Activated T-helper 1 cell treated with anti-CD3 and anti-CD28 coated beads, Interleukin-2, amount 50 U/mL, for 16 hours (primary cell): ENCODE results near the gene CASZ1.

Experiments used
- DNase-seq, 2 donors: peaks; one replicate each; pipeline ENCODE4 v3.0.0-alpha.2; 2020; ENCODE audit warnings: low read depth in 1 of 2, low spot score in 1 of 2

The CASZ1 gene

DNA sequence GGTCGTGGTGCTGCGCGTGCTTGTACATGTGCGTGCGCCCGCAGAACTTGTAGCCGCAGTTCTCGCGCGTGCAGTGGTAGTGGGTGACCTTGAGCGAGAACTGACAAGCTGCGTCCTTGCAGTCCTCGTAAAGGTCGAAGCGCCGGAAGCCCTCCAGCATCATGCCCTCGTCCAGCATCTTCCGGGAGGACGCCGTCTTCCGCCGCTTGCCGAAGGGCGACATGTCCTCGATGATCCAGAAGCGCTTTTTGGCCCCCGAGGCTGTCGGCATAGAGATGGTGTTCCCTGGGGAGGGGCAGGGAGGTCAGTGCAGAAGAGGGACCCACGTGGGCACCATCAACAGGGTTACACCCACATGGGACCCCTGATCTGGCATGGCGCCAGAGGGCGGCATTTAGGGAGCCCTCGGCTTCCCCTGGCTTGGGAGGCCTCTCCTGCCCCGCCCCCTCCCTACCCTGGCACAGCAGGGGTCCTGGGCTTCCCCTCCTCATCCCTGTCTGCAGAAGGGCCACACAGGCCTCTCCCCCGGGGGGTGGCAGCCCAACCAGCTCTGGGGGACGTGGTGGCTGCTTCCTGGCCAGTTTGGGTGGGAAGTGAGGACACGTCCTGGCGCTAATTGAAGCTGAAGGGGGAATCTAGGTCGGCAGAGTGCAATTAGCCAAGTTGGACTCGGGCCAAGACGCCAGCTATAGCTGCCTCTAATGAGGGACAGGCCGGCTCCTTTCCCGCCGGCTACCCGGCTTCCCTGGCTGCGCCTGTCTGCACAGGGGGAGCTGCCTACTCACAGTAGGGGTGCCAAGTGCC lies 156.5 kb downstream of the CASZ1 start:
- no peak for DNase-seq

DNA sequence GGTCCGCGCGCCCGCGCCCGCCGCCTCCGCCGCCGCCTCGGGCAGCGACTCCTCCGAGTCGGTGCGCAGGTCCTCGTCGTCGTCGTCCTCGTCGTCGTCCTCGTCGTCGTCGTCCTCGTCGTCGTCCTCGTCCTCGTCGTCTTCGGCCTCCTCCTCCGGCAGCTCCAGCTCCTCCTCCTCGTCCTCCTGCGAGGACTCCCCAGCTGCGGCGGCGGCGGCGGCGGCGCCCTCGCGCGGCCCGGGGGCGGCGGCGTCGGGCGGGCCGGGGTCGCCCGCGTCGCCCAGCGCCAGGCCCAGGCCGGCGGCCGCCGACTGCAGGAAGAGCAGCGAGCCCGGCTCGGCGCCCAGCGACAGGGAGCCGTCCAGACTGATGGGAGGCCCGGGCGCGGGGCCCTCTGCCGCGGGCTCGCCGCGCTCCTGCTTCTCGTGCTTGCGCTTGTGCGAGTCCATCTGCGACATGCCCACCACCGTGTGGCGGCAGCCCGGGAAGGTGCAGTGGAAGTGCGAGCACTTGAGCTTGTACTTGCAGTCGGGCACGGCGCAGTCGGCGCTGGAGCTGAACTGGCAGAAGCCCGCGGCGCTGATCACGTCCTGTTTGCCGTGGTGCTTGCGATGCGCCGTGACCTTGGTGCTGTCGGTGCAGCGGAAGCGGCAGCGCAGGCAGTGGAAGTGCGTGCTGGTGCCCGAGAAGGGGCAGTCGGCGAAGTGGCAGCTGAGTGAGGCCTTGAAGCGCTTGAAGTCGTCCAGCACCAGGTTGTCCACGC lies 157.3 kb downstream of the CASZ1 start:
- DNase-seq, result no peak

DNA sequence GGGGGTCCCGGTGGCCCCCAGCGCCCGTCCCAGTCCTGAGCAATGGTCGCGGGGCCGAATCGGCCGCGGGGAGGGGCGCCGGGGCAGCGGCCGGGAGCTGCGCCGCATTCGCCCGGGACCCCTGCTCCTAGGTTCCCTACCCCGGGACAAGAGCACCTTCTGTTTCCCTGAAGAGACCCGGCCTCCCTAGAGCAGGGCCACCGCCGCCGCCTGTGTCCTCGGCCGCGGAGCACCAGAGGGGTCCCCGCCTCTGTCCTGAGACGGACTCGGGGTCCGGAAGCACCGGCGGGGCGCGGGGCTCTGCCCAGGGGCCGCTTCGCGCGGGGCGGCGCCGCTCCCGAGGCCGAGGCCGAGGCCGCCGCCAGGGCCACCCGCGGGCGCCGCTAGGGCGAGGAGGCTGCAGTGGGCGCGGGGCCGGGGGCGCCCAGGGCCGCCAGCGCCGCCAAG lies 157.9 kb downstream of the CASZ1 start:
- DNase-seq, result no peak

DNA sequence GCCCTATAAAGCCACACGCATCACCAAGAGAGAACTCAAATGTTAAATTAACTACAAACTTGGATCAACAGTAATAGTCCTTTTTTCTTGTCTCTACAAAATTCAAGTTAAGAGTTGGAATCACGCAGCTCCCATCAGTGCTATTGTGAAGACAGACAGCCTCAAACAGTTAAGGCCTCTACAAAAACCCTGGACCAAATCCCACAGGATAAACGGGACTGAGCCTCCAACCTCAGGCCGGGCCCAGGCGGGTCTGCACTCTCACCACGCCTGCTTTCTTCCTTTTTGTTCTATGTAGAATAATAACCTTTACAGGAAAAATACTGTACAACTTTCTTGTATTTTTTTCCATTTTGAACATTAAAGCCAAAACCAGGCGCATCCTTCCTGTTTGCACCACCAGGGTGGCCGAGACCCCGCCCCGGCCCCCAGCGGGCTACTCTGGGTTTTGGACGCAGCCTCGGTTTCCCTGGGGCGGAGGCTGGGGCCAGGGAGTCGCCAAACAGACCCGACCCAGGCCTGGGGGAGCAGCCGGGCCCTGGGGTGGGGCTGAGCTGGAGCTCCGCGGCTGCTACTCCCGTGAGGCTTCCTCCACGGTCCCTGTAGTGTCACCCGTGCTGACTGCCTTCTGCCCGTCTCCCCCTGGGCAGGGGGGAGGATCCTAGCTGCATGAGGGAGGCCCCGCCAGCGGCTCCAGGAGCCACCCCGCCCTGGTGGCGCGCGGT lies 158.4 kb downstream of the CASZ1 start:
- DNase-seq, result no peak

DNA sequence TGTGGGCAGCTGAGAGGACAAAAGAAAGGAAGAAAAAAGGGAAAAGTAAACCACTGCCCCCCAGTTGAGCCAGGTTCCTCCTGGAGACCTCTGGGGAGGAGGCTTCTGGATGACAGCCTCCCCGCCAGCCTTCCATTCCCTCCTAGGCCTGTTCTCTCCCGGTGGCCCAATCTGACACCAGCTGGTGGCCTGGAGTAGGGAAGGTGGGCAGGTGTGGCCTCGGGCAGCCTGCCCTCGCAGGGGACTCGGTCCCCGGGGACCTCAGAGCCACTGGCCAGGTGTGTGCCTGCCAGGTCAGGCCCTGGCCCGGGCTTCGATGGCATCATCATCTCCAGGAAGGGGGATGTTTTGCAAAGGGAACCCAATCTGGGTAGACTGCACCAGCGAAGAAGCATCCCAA lies 159.0 kb downstream of the CASZ1 start:
- DNase-seq, result no peak

DNA sequence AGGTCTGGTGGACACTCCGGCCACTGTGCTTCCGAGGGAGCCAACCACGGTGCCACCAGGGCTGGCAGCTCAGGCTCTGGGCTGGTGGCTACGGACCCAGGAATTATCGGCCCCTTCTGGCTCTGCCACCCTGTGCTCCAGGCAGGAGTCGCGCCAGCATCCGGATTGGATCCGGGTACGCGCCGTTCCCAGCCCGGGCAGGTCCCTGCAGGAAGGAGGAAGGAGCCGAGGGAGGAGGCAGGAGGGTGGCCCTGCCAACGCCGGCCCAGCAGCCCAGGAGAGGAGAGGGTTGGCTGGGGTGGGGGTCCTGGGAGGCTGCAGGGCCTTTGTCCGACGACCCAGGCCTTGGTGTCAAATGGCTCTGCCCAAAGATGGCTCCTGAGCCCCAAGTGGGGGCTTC lies 160.5 kb downstream of the CASZ1 start:
- no peak for DNase-seq

DNA sequence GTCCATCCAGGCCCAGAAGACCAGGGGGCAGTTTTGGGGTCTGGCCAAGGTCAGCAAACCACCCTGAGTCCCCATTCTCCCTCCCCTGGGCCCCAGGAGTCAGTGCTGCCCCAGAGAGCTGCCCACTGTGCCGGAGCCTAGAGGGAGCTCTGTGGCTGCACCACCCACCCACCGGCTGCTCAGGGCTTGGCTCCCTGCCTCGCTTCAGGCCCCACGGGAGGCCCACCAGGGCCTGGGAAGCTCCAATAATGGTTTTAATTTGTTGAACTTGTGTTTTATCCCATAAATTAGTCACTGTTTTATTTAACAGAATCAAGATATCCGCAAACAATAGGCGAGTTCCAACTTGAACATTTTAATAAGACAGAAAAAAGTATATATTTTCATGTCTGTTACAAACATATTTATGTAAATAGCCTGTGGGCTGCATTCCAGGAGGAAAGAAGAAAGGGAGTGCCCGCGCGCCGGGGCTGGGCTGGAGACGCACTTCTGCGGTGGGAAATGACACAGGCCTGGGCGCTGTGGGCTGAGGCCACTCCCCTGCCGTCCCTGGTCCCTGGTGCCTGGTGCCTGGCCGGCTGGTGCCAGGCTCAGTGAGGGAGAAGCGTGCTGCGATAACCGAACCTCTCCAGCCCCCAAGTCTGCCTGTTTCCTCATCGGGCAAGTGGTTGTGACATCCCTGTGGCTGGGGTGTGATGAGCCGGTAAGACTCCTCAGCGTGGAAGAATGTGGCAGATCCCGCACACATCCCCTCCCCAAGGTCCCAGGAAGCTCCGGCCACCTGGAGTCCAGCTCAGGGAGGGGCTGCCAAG lies 161.2 kb downstream of the CASZ1 start:
- no peak for DNase-seq

DNA sequence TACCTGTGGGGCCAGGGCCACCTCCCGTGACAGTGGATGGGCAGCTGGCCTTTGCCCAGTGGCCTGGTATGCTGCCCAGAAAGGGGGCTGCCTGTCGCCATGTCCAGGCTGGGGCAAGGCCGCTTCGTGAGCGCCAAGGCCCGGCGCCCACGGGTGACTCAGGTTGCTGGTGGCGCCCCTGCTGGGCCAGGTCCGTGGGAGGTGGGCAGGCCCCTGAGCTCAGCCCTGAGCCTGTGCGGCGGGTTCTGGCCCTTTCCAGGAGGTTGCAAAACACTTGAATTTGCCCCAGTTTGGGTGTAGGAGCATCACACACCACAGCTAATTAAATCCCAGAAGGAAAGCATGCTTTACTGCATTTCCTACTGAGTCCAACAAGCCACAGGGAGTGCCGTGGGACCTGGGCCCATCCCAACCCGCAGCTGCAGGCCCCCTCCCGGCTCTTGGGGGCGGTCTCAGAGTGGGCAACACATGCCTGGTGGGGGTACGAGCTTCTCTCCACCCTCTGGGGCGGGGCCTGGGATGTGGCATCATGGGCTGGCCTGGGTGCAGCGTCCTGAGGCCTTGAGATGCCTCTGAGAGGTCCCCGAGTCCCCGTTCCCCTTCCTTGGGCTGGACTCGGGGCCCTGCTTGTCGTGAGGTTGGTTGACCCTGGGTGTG lies 161.9 kb downstream of the CASZ1 start:
- DNase-seq, result no peak

DNA sequence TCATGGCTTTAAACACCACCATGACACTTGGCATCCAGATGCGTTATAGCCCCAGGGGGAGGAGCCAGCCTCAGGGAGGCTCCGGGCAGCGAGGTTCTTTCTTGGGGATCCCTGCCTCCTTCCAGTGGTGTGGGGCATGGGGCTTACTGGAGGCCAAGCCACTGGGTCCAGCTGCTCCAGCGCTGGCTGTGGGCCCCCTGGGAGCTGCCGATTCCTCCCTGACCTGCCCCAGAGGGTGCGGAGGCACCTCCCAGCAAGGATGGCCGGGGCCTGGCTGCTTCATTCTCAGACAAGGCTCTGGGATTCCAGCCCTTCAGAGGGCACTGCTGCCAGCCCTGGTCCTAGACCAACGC lies 162.4 kb downstream of the CASZ1 start:
- no peak for DNase-seq

DNA sequence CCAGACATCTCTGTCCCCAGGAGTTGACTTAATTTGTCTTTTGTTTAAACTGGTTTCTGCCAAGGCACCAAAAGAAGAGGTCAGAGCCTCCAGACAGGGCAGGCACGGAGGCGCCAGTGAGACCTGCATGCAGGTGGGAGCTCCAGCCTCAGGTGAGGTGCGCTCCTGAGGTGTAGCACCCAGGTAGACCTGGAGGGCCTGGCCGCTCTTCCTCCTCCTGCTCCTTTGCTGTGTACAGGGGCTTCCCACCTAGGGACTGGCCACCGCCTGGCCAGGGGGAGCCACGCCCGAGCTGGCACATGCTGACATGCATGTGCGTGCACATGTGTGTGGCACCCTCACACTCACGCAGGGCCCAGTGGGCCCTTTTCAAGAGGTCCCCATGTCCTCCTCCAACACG lies 163.0 kb downstream of the CASZ1 start:
- DNase-seq, result no peak

DNA sequence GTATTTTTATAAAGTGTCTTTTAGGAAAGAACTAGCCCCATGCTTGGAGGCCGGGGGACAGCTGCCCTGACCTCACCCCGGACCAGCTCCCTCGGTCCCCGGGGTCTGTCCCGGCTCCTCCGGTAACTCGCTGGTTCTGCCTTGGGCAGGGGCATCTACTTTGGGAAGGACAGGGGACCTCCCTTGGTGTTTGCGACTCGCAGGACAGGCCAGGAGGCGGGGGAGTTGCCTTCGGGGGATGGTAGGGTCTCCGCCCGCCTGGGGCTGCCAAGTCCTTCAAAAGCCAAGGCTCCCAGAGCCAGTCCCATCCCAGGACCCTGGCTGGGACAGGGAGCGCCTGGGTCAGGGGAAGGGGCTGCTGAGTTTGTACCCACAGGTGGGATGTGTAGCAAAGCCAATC lies 163.8 kb downstream of the CASZ1 start:
- DNase-seq, result no peak

DNA sequence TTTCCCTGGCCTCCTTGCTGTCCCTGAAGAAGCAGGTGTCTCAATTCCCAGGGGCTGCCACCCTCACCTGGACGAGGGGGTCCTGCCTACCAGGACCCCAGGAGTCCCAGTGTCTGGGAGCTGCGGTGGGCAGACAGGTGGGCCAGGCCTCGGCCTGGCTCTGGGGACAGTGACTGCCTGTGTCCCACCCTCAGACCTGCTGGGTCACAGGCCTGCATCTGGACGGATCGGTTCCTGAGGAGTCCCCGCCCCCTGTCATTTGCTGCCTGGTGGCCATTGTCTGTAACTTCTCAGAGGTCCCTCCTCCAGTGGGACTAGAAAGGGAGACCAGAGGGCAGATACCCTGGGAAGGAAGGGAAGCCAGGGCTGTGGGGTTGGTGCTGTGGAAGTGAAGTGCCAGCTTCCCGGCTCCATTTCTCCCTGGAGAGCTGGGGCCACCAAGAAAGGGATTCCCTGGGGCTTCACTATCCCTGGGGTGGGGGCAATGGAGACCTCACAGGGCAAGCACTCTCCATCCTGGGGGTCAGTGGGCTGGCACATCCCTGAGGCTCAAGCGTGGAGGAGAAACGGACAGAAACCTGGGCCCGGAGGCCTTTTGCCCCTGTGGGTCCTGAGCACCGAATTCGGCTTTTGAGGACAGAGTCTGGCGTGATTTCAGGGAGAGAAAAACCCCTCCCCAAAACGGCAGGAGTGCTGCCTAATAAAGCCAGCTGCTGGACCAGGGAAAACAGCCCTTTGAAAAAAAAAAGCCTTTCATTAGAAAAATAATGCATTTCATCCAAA lies 164.4 kb downstream of the CASZ1 start:
- DNase-seq, result no peak

DNA sequence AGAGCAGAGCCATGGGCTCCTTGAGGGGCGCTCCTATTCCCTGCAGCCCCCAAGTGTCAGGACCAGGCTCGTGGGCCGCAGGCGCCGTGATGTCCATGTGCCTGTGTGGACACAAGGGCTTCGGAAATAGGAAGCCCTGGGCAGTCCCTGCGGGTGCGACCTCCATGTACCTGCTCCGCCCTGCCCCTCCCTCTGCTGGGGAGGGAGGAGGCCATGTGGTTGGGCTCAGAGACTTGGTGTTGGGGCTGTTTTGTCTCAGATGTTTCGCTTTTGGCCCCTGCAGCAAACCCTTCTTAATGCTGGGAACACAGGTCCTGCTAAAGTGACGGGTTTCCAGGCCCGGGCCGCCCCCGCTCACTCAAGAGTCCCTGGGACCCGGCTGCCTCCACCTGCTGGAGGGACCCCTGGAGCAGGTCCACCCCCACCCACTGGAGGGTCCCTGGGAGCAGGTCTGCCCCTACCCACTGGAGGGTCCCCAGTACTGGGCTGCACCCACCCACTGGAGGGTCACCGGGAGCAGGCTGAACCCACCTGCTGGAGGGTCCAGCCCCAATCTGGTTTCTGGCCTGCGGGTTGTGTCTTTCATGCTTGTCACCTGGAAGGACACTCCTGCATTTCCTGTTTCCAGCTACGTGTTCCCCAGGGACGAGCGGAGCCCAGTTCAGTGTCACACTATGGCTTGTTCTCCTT lies 165.2 kb downstream of the CASZ1 start:
- no peak for DNase-seq

DNA sequence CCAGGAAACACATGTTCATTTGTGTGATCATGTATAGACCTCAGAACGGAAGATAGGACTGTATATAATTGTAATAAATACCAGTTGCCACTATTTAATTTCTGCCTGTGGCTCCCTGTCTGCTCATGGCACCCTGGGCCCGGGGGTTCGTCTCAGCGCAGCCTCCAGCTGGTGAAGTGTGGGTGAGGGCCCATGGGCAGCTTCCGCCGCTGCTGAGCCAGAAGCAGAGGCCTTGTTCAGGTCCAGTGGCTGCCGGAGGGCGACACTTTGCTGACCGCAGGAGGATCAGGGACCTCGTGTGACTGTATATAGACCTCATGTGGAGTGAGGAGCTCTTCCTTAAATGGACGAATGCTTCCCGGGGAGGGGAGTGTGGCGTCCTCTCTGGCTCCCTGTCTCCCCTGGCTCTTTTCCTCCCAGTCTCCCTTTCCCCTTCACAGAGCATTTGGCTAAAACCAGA lies 165.8 kb downstream of the CASZ1 start:
- no peak for DNase-seq

DNA sequence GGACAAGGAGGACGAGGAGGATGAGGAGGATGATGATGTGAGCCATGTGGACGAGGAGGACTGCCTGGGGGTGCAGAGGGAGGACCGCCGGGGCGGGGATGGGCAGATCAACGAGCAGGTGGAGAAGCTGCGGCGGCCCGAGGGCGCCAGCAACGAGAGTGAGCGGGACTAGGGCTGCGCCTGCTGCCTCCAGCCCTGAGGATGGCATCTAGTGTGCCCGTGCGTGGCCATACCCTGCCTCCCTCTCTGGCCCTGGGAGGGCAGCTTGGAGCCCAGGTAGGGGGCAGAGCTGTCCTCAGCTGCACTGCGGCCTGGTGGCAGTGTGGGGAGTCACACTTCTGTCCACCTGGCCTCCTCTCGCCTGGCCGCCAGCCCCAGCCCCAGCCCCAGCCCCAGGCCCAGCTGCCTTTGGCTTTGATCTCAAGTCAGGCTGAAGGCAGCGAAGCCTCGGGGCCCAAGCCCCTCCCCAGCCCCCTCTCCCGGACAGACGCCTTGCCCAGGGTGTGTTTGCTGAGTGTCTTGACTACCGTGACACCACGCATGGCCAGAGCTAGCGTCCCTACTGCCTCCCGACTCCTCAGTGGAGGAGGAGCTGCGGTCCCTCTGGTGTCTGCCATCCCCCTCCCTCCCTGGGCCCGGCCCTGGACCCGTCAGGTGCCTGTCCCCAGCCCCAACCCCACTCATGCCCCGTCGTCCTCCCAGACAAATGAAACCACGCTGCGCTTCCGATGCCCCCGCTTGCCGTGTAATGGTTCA lies 166.5 kb downstream of the CASZ1 start:
- DNase-seq, result no peak

DNA sequence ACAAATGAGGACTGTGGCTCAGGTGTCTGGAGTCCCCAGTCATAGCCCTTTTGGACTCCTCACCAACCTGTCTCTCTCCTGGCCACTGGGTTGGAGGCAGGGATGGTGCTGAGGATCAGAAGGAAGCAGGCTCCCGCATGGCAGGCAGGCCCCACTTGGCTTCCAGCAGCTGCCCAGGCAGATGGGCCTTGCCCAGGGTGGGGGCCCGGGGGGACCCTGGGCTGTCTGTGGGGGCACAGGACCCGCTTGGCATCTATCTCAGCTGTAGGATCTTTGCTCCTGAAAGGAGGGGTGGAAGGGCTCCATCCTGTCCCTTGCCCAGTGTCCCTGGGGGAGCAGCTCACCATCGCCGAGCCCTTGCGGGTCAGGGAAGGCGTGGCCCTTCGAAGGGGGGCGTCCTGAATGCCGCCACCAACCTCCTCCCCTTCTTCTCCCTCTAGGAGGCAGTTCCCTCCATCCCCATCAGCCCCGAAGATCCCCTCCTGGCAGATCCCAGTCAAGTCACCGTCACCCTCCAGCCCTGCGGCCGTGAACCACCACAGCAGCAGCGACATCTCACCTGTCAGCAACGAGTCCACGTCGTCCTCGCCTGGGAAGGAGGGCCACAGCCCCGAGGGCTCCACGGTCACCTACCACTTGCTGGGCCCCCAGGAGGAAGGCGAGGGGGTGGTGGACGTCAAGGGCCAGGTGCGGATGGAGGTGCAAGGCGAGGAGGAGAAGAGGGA lies 167.2 kb downstream of the CASZ1 start:
- no peak for DNase-seq

DNA sequence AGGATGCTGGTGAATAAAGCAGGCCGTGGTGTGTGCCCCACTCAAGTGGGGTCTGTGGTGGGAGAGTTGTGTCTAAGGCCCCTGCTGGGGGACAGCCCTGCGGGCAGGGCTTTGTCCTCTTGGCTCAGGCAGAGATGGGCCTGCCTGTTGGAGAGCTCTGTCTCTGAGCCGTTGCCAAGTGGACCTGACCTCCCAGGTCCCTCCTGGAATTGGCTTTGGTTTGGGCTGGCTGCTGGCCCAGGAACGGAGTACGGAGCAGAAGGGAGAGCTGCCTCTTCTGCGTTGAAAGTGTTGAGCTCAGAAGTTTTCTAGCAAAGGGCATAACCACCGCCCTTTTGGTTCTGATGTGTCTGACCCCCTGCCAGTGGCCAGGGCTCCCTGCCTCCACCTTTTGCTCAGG lies 167.8 kb downstream of the CASZ1 start:
- no peak for DNase-seq
